Astrocyte of the hippocampus (primary cell): ENCODE results near the gene IPO11.

Experiments used
- DNase-seq: peaks from one replicate; pipeline ENCODE4 v3.0.0; 2011; ENCODE audit warnings: low read depth, low spot score

Gene IPO11

DNA sequence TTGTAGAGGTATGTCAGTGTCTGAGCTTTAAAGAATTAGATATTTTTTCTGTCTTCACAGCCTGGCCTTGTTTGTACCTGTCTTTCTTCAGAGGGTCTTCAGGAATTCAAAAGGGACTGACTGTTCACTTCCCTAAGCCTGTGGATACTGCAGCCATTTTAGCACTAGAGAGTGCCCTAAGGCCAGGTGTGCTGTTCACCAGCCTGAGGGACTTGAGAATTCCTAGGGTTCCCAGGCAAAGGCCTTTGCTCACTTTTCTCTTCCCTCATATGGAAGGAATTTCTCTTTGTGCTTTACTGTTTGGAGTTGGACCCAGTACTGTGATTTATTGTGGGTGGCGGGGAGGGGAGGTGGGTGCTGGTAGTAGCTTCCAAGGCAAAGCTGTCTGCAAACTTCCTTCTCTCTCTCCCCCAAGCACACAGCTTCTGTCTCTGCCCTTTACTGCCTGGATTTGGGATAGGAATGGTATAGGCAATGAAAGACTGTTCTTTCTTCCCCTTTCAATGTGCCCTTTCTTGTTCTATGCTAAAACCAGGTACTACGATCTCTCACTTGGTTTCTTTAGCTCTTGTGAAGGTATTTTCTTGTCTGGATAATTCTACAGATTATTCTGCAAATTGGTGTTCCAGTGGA lies 156.4 kb downstream of the IPO11 start:
- DNase-seq = no peak

DNA sequence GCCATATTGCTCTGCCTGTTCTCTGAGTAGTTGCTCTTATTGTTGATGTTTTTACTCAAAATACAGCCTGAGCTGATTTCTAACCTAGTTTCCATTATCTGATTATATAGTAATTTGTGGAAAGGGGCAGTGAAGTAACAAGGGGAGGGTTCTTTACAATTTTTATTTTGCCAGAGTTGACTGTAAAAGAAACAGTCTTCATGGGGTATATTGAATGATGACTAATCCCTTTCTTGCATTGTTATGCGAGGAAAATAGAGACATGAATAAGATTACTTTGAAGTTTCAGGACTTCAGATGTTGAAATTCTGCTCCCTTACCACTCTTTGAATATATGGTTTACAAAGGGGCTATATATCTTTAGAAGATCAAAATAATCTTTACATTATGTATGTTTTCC lies 156.9 kb downstream of the IPO11 start:
- peak; percentile 21 for DNase-seq

DNA sequence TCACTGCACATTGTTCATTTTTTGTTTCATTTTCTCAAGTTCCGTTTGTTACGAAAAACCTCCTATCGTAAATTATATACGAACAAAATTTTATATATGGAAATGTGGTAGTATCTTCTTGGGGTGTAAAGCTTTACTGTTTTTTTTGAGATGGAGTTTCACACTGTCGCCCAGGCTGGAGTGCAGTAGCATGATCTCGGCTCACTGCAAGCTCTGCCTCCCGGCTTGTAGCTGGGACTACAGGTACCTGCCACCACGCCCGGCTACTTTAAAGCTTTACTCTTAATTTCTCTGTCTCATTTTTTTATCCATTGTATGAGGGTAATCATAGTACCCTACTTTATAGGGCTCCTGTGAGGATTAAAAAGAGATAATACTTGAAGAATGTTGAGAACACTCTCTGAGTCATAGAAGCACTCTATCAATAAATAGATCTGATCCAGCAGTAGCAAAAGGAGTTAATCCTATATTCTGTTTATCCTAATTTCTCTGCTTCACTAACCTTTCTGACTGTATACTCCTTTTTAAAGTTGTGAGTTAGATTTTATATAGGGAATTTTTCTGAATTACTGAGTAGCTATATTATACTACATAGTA lies 160.5 kb downstream of the IPO11 start:
- DNase-seq = no peak

DNA sequence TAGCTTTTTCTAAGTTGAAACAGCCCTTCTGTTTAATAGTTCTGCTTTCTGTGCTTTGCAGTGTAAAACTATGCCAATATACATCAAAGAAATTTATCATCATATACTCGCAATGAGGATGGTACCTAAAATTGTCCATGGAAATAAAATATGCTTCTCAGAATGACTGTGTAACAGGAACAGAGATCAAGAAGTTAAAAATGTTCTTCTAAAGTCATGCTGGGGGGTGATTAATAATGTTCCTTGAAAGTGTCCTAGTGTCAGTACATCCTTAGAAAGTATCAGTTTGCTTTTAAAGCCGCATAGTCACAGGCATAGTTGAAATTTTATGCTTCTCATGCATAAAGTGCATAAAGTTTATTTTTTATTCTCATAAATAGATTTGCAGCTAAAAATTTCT lies 162.0 kb downstream of the IPO11 start:
- DNase-seq = no peak

DNA sequence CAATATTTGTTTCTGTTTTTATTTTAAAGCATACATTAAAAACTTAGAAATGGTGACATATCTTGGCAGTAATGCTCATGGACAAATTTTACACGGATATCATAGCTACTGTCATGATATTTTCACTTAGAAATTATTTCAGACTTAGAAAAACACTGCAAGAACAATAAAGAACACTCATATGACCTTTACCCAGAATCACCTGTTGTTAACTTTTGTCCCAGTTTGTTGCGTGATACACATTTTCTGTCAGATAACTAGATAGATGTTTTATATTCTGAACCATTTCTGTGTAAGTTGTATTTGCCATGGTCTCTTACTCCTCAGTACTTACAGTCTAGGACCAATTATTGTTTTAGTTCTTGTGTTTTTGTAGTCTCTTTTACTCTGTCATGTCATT lies 162.5 kb downstream of the IPO11 start:
- no peak for DNase-seq

DNA sequence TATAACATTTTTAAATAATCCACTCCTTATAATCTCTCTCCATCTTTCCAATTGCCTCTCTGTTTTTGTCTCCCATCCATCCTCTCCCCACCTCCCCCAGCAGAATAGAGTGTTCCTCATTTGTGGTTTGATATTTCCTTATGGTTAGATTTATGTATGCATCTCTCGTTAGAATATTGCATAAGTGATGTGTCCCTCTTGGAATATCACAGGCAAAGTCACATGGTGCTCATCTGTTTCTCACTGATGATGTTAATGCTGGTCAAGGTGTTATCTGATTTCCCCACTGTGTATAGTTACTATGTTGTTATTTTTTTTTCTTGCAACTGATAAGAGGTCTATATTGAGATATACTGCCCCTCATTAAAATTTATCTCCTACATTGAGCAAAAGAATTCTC lies 162.9 kb downstream of the IPO11 start:
- DNase-seq = no peak

DNA sequence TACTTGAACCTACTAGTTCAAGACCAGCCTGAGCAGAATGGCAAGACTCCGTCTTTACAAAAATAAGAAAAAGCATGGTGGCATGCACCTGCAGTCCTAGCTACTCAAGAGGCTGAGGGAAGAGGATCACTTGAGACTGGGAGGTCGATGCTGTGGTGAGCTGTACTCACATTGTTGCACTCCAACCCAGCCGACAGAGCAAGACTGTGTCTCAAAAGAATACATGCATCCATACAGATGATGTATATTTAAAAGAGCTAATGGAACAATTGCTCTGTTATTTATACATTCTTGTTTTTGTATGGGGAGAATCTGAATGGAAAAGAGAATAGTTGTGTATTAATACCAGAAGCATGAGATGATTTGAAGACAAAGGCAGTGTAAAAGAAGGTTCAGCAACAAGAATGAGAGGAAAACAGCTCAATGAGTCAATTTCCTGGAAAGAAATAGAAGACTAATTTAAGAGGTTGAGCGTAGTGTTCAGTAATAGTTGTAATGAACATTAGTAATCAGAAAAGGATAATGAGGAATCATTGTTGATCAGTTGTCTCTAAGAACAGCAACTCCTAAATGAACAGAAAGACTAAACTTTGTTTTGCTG lies 164.1 kb downstream of the IPO11 start:
- no peak for DNase-seq

DNA sequence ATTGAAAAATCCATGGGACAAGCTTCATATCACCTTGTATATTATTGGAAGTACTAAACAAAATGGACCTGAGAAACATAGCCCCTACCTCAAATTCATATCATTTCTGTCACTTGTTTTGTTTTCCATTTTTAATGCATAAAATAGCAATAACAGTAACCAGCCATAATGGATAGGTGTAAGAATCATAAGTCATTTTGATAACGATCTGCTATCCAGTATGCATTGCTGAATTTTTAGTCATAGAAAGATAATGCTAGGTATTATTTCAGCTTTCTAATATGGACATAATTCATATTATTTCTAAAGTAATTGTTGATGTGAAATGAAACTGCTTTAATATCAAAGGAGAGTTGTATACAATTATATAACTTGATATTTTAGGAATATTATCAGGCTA lies 164.9 kb downstream of the IPO11 start:
- no peak for DNase-seq

DNA sequence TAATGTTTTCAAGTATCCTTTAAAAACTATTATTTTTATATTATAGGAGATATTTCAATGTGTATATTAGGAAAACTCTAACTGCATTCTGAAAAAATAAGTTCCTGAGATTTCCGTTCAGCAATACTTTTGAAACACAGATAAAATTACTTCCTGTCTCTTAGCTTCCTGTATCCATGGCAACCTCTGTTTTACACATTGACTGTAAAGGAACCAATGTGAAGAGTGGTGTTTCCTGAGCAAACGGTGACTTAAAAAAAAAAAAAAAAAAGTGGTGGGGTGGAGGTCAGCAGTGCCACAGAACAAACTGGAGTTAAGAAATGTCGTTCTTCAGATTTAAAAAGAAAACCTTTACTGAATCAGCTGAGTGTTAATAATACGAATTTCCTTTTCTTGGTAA lies 166.0 kb downstream of the IPO11 start, which contains the start of gene LRRC70:
Gene LRRC70, plus strand, starts transcription at position 280 of the 400 bp plus-strand sequence. CDS start 620 bp downstream, outside the sequence.
- DNase-seq = peak; percentile 21

DNA sequence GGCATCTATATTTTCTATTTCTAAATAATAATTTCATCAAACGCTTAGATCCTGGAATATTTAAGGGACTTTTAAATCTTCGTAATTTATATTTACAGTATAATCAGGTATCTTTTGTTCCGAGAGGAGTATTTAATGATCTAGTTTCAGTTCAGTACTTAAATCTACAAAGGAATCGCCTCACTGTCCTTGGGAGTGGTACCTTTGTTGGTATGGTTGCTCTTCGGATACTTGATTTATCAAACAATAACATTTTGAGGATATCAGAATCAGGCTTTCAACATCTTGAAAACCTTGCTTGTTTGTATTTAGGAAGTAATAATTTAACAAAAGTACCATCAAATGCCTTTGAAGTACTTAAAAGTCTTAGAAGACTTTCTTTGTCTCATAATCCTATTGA lies 167.2 kb downstream of the IPO11 start:
- DNase-seq = no peak

DNA sequence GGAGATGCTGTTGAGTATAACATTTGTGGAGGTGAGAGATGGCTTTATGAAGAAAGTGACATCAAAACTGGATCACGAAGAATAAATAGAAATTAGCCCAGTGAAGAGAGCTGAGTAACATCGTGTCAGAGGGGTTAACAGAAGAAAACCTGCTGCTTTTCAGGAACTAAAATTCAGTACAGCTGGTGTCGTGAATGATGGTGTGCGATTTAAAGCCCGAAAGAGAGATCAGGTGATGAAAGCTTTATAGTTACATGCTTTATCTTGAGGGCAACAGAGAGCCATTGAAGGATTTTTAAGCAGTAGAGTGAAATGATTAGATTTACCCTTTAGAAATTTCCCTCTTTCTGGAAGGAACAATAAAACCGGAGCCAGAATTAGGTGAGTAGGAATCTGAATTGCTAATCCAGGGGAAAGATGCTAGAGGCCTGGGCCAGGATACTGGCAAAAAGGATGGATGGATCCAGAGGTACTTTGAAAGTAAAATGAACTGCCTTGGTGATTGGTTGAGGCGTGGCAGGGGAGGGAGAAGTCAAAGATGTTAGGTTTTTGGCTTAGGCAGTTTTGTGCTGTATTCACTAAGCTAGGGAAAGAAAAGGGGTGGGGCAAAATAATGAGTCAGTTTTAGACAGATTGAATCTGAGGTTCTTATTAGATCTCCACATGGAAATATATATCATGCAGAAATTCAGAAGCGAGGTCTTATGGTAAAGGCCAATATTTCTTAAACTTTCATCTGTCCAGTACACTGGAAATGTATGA lies 169.5 kb downstream of the IPO11 start:
- DNase-seq = no peak

DNA sequence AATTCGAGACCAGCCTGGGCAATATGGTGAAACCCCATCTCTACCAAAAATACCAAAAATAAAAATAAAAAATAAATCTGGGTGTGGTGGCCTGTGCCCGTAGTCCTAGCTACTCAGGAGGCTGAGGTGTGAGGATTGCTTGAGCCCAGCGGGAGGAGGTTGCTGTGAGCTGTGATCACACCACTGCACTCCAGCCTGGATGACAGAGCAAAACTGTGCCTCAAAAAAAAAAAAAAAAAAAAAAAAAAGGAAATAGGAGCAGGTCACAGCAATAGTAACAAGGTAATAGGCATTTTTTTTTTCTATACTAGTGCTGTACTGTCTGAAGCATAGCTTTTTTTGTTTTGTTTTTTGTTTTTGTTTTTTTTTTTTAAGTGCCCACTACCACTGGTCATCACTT lies 171.8 kb downstream of the IPO11 start:
- DNase-seq = no peak

DNA sequence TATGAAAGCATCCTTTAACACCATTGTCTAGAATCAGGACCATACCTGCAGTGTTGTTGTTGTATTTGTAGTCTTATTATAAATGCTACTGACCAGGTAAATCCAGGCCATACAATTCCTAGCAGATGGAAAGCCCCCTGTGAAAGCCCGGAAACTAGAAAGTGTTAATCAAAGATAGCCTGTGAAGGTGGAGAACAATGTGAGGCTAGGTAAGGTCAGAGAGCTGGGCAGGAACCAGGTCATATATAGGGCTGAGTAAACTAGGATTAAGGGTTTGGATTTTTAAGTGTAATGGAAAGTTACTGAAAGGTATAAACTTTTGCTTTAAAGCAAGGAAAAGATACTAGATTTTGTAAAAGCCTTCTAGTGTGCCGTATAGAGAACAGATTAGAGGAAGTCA lies 172.7 kb downstream of the IPO11 start:
- DNase-seq = no peak

DNA sequence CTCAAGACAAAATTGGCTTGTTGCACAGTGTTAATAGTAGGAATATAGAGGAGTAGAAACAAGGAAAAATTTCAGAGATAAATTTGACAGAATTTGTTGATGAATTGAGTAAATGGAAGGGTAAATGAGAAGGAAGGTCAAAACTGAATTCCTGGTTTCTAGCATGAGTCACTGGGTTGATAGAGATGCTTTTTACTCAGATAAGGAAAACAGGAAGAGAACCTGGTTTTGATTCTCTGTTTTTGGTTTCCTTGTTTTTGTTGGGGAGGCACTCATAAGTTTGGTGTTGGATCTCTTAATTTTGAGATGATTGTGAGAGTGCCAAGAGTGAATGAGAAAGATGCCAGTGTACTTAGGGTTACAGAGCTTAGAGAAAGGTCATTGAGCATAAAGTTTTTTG lies 173.2 kb downstream of the IPO11 start:
- DNase-seq = no peak

DNA sequence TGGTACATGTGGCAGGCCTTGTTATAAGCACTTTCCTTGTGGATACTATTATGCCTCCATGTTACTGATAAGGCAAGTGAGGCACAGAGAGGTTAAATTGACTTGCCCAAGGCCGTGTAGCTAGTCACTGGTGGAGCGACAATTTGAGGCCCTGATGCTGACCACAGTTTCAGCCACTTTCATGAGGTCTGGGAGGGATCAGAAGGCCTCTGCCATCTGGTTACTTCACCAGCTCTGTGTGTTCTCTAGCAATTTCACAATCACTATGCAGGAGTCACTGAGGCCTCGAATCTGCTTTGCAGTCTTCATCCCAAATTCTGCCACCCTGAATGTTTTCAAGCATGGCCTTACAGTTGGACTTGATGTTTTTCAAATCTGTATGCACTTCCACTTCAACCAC lies 175.2 kb downstream of the IPO11 start:
- DNase-seq = no peak

DNA sequence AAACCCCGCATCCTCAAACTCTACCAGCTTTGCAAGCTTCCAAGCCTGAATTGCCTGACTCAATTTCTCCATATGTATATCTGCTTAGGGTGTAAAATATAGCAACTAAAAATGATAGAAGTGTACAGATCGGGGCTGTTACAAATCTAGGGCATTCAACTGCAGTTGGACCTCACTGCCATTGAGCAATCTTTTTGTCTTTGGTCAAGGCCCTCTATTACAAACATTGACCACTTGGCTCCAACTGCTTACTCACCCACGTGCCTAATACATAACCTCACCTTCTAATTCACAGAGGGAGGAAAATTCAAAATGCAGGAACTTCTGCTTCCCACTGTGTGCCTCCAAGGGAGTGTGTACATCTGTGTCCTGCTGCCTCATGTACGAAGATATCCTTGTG lies 176.1 kb downstream of the IPO11 start:
- DNase-seq = no peak

DNA sequence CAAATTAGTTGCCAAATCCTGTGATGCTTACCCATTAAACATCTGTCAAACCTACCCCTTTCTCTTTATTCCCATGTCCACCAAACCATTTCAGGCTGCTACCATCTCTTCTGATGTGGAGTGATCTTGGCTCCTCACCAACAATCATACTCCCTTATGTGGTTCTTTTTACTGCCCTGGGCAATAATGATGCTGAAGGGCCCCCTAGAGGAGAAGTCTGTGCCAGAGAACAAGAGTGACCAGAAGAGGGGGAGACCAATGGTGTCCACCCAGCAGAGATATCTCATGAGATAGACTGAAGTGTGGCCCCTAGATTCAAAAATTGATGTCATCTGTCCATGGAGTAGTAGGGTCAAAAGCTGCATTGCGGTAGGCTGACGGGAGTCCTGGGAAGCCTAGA lies 176.9 kb downstream of the IPO11 start:
- no peak for DNase-seq

DNA sequence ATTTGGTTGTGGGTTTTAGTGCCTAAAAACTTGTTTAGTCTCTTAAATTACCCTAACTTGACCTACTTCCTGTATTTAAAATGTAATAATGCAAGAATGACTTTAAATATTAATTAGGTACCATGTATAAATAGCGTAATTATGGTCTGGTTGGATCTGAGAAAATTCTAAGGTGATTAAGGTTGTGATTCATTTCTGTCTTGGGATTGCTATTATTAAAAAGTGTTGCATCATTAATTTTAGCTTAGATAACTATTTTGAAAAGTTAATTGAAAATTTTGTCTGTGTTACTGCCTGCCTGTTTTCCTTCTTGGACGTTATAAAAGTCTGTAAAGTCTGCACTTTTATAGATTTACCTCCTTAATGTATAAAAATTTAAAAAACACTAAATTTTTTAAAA lies 177.8 kb downstream of the IPO11 start:
- DNase-seq = no peak

DNA sequence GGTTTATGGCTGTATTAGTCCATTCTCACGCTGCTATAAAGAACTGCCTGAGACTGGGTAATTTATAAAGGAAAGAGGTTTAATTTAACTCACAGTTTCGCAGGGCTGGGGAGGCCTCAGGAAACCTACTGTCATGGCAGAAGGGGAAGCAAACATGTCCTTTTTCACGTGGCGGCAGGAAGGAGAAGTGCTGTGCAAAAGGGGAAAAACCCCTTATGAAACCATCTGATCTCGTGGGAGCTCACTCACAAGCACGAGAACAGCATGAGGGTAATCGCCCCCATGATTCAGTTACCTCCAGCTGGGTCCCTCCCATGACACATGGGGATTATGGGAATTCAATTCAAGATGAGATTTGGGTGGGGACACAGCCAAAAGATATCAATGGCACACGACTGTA lies 180.0 kb downstream of the IPO11 start:
- DNase-seq = no peak

DNA sequence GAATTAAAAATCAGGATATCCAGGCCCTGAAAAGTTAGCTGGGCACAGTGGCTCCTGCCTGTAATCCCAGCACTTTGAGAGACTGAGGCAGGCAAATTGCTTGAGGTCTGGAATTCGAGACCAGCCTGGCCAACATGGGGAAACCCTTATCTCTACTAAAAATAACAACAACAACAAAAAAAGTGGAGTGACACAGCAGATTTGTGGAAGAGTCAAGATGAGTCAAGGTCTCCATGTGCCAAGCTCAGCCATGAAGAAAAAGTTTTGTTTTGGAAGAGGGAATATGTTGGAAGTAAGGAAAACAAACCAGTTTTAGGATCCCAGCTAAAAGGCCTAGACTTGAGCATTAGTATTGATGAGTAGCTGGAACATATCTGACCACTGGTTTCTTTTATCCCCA lies 180.8 kb downstream of the IPO11 start:
- peak; percentile 20 for DNase-seq

DNA sequence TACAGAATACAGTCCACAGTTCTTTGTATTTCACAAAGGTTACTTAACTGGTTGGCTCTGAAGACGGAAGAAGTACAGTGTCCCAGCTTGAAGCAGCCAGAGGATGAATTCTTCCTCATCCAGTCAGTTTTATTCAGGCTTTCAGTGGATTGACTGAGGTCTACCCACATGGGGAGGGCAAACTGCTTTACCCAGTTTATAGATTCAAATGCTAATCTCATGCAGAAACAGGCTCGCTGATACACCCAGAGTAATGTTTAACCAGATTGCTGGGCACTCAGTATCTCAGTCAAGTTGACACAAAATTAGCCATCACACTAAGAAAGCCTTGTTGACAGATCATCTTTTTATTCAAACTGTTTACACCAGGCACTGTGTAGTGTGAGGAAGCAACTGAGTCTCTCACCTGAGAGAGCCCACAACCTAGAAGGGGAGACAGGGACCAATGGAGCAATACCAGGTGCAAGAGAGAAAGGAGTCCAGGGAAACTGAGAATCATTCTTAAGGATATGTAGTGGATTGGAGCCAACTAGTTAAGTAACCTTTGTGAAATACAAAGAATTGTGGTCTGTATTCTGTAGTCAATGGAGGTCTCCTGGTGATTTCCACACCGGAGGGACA lies 181.9 kb downstream of the IPO11 start:
- DNase-seq = no peak

DNA sequence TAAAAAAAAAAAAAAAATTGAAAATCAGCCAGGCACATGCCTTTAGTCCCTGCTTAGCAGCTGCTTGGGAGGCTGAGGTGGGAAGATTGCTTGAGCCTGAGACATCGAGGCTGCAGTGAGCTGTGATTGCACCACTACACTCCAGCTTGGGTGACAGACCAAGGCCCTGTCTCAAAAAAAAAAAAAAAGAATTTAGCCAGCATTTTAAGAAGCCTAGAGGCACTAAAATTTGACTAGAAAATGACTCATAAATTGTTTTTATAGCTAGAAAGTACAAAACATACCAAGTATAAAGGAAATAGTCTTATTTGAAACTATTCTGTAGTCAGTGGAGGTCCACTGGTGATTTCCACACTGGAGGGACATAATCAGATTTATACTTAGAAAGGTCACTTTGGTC lies 183.5 kb downstream of the IPO11 start:
- DNase-seq = no peak
